GM23248 (cell line): ENCODE data around the gene SNAPIN.

Source experiments
- EZH2 ChIP-seq: fragments of 200-600 bp; sonication (generic); IDR thresholded peaks from 2 replicates; pipeline ENCODE4 v1.6.1; 2018; ENCODE audit warnings: antibody characterized with exemption, mild to moderate bottlenecking; ENCODE audit not compliant: insufficient read depth, poor library complexity, severe bottlenecking
- EZH2phosphoT487 ChIP-seq: fragments of 200-600 bp; sonication (generic); IDR thresholded peaks from 2 replicates; pipeline ENCODE4 v1.6.1; 2018; ENCODE audit warnings: antibody characterized with exemption, moderate library complexity, mild to moderate bottlenecking, low read depth; ENCODE audit not compliant: insufficient read depth

GRCh38 chr1:153612111-153612754 lies 46.3 kb upstream of the SNAPIN start:
- TF ChIP-seq EZH2 (no peak), EZH2phosphoT487 (no peak)
